ENCODE measurements around the gene ATP13A3. TPM values are rescaled to one million over a fixed set of nuclear protein-coding genes. Genes with fewer than 3 reads are reported as not detected.
"Not testable (repeated sequence)": the region's sequence is repeated elsewhere in the genome, so short reads cannot be mapped to it uniquely, and the experiment has no call there.

ATP13A3 gene
- total and polyA plus RNA-seq, 2 experiments from 2014 or later: 20.0 to 202 TPM

DNA sequence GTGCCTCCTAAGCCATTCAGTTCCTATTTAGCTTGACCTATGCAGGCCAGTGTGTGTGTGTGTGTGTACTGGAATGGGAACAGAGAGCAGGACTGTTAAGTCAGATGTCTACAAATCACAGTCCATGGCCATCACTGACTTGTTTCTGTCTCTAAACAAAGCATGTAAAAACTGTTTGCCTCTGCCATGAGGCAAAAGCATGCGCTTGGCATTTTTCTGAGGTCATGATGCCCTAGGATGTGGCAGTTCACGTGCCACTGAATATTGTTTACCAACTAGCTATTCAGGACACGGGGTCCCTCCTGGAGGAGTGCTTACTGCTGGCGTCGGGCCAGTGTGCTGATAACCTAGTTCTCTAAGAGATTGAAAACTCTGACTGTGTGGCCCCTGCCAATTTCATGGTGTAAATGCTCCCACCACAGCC, 8.2 kb upstream of the ATP13A3 start (continued):
- TF ChIP-seq, protein P1, sequence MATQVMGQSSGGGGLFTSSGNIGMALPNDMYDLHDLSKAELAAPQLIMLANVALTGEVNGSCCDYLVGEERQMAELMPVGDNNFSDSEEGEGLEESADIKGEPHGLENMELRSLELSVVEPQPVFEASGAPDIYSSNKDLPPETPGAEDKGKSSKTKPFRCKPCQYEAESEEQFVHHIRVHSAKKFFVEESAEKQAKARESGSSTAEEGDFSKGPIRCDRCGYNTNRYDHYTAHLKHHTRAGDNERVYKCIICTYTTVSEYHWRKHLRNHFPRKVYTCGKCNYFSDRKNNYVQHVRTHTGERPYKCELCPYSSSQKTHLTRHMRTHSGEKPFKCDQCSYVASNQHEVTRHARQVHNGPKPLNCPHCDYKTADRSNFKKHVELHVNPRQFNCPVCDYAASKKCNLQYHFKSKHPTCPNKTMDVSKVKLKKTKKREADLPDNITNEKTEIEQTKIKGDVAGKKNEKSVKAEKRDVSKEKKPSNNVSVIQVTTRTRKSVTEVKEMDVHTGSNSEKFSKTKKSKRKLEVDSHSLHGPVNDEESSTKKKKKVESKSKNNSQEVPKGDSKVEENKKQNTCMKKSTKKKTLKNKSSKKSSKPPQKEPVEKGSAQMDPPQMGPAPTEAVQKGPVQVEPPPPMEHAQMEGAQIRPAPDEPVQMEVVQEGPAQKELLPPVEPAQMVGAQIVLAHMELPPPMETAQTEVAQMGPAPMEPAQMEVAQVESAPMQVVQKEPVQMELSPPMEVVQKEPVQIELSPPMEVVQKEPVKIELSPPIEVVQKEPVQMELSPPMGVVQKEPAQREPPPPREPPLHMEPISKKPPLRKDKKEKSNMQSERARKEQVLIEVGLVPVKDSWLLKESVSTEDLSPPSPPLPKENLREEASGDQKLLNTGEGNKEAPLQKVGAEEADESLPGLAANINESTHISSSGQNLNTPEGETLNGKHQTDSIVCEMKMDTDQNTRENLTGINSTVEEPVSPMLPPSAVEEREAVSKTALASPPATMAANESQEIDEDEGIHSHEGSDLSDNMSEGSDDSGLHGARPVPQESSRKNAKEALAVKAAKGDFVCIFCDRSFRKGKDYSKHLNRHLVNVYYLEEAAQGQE (IDR thresholded peaks at IDR 0.05; ENCODE audit: unreplicated experiment): no peak
- TF ChIP-seq, protein P2, sequence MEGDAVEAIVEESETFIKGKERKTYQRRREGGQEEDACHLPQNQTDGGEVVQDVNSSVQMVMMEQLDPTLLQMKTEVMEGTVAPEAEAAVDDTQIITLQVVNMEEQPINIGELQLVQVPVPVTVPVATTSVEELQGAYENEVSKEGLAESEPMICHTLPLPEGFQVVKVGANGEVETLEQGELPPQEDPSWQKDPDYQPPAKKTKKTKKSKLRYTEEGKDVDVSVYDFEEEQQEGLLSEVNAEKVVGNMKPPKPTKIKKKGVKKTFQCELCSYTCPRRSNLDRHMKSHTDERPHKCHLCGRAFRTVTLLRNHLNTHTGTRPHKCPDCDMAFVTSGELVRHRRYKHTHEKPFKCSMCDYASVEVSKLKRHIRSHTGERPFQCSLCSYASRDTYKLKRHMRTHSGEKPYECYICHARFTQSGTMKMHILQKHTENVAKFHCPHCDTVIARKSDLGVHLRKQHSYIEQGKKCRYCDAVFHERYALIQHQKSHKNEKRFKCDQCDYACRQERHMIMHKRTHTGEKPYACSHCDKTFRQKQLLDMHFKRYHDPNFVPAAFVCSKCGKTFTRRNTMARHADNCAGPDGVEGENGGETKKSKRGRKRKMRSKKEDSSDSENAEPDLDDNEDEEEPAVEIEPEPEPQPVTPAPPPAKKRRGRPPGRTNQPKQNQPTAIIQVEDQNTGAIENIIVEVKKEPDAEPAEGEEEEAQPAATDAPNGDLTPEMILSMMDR (conservative IDR thresholded peaks at IDR 0.05; ENCODE audit: low read depth in 2 of 2): no peak
- TF ChIP-seq POLR2AphosphoS5 (IDR thresholded peaks at IDR 0.05; ENCODE audit: low read depth) (no peak), JUNB (IDR thresholded peaks at IDR 0.05; ENCODE audit: unreplicated experiment) (no peak), EZH2 (IDR thresholded peaks at IDR 0.05; ENCODE audit: low read depth, unreplicated experiment) (no peak), CREB1 (CRISPR knock-in tag; IDR thresholded peaks at IDR 0.05; ENCODE audit: low read depth) (no peak), ZNF331 (CRISPR knock-in tag; IDR thresholded peaks at IDR 0.05; ENCODE audit: low read depth) (no peak), NANOG (IDR thresholded peaks at IDR 0.05; ENCODE audit: borderline replicate concordance) (no peak)

GRCh38 chr3:194493995-194494927, 7.5 kb upstream of the ATP13A3 start:
- H3K4me3 ChIP-seq; H4K20me1 ChIP-seq (replicated peaks; ENCODE audit: insufficient read depth); H3K4me1 ChIP-seq (ENCODE audit: insufficient read depth); ATAC-seq; H3K36me3 ChIP-seq (ENCODE audit: insufficient read depth); H3K27ac Mint-ChIP-seq; H3K27me3 Mint-ChIP-seq (ENCODE audit: insufficient read depth, low read depth, poor library complexity); H3K79me2 ChIP-seq (replicated peaks; ENCODE audit: insufficient read depth); H3F3A ChIP-seq (replicated peaks; ENCODE audit: low read depth); H3K9me2 ChIP-seq (ENCODE audit: insufficient read depth); H2AFZ ChIP-seq; DNase-seq (ENCODE audit: low spot score); H3K27ac ChIP-seq (ENCODE audit: low read depth); H3K27me3 ChIP-seq (ENCODE audit: insufficient read depth); H3K9me3 Mint-ChIP-seq; H3K4me3 Mint-ChIP-seq; H3K4me2 ChIP-seq: not testable (repeated sequence)
- Mint-ChIP-seq H3K36me3 (ENCODE audit: low read depth) (peaks cover 23% of the 10 kb centered on the region), H3K4me1 (peaks cover 15% of the 10 kb centered on the region)
